HCT116 (cell line): ENCODE results near the gene PSMB5. TPM values are rescaled to one million over a fixed set of nuclear protein-coding genes. Genes with fewer than 3 reads are reported as not detected.

Experiments
- ATAC-seq: fragments of 200-7000 bp; cut with Tn5 transposase; 2 replicates; pipeline ENCODE4 v1.9.1; 2020; ENCODE audit warnings: mild to moderate bottlenecking, moderate library complexity
- BruUV-seq: library from RNA; stranded (reverse); fragments of 400-500 nt; replicated peaks from 2 replicates; lab custom pipeline; 2021; lab: Mats Ljungman, UMichigan
- CTCF ChIA-PET: fragments of 300-600 bp; sonication (Branson Sonifier 250); formaldehyde crosslinking; loops from one replicate; lab custom pipeline; 2021; ENCODE audit warnings: antibody characterized with exemption; lab: Charles Lee
- POLR2A ChIA-PET: fragments of 300-600, 350-600 bp; sonication (Branson Sonifier 250); formaldehyde crosslinking; loops from one replicate; lab custom pipeline; 2021; ENCODE audit warnings: antibody characterized with exemption; lab: Charles Lee
- RAD21 ChIA-PET, 2 experiments: fragments of 300-600 bp; sonication (Branson Sonifier 250); formaldehyde crosslinking; loops; one replicate each; lab custom pipeline; 2023; ENCODE audit warnings: low total read pairs in 2 of 2; ENCODE audit not compliant: uncharacterized antibody in 2 of 2, unreplicated experiment in 2 of 2, low non-redundant PET in 1 of 2; lab: Charles Lee
- DNase-seq: peaks from one replicate; pipeline ENCODE4 v3.0.0-alpha.2; 2010; ENCODE audit warnings: low read depth, low spot score
- H2AFZ ChIP-seq: fragments of 200-600 bp; shearing (Covaris generic), sonication (generic); 2 replicates; pipeline ENCODE4 v1.6.1; 2017; ENCODE audit warnings: low read depth, mixed run types, mixed read lengths, antibody characterized with exemption, low read length; ENCODE audit not compliant: poor library complexity, severe bottlenecking
- H3K27ac ChIP-seq: 2 replicates; pipeline ENCODE4 v1.5.1; 2012; ENCODE audit warnings: low read depth, low read length
- H3K27me3 ChIP-seq: fragments of 200-600 bp; sonication (generic); 2 replicates; pipeline ENCODE4 v1.6.1; 2016; ENCODE audit warnings: mixed run types, low read length, mixed read lengths; ENCODE audit not compliant: insufficient read depth
- H3K36me3 ChIP-seq, 2 experiments: fragments of 200-500 bp in 1 of 2; fragments of 200-600 bp in 1 of 2; sonication (Bioruptor generic) in 1 of 2; sonication (generic) in 1 of 2; 2 replicates each; pipeline versions ENCODE4 v1.5.1 to v1.6.1; 2014 to 2016; ENCODE audit warnings: low read length in 2 of 2, inconsistent platforms in 1 of 2, mixed read lengths in 1 of 2, mixed run types in 1 of 2; ENCODE audit not compliant: insufficient read depth in 2 of 2, control insufficient read depth in 1 of 2
- H3K4me1 ChIP-seq, 2 experiments: fragments of 200-600 bp in 1 of 2; sonication (generic) in 1 of 2; 2 replicates each; pipeline versions ENCODE4 v1.5.1 to v1.6.1; 2012 to 2017; ENCODE audit warnings: low read length in 2 of 2, inconsistent platforms in 1 of 2, mild to moderate bottlenecking in 1 of 2, mixed read lengths in 1 of 2, mixed run types in 1 of 2, moderate library complexity in 1 of 2; ENCODE audit not compliant: insufficient read depth in 2 of 2, control insufficient read depth in 1 of 2
- H3K4me2 ChIP-seq: fragments of 200-600 bp; sonication (generic); 2 replicates; pipeline ENCODE4 v1.6.1; 2017; ENCODE audit warnings: mixed run types, low read length, mixed read lengths
- H3K4me3 ChIP-seq, 2 experiments: fragments of 200-600 bp in 1 of 2; sonication (generic) in 1 of 2; replicated peaks in 1 of 2; 2 replicates each; pipeline ENCODE4 v1.5.1; 2011 to 2016; ENCODE audit warnings: low read length in 2 of 2, control low read depth in 1 of 2, low read depth in 1 of 2, mild to moderate bottlenecking in 1 of 2, mixed read lengths in 1 of 2, mixed run types in 1 of 2
- H3K79me2 ChIP-seq: fragments of 200-600 bp; sonication (generic); 2 replicates; pipeline ENCODE4 v1.6.1; 2017; ENCODE audit warnings: mild to moderate bottlenecking, mixed run types, low read length, moderate library complexity, mixed read lengths; ENCODE audit not compliant: insufficient read depth
- H3K9ac ChIP-seq: fragments of 200-600 bp; sonication (generic); 2 replicates; pipeline ENCODE4 v1.6.1; 2016; ENCODE audit warnings: low read length, mixed read lengths
- H3K9me2 ChIP-seq: fragments of 200-600 bp; sonication (generic), shearing (Covaris generic); 2 replicates; pipeline ENCODE4 v1.6.1; 2017; ENCODE audit warnings: mixed run types, mild to moderate bottlenecking, moderate library complexity; ENCODE audit not compliant: insufficient read depth
- H3K9me3 ChIP-seq, 2 experiments: fragments of 200-500 bp in 1 of 2; fragments of 200-600 bp in 1 of 2; sonication (Bioruptor generic) in 1 of 2; sonication (generic) in 1 of 2; 2 replicates each; pipeline ENCODE4 v1.6.1; 2014 to 2017; ENCODE audit warnings: low read length in 2 of 2, mixed read lengths in 2 of 2, inconsistent platforms in 1 of 2, low read depth in 1 of 2, mild to moderate bottlenecking in 1 of 2, mixed run types in 1 of 2, moderate library complexity in 1 of 2; ENCODE audit not compliant: control insufficient read depth in 1 of 2, insufficient read depth in 1 of 2
- H4K20me1 ChIP-seq: fragments of 200-600 bp; sonication (generic), shearing (Covaris generic); 2 replicates; pipeline ENCODE4 v1.6.1; 2017; ENCODE audit warnings: mixed run types, mild to moderate bottlenecking, moderate library complexity; ENCODE audit not compliant: insufficient read depth
- CBX3 ChIP-seq: IDR thresholded peaks from 2 replicates; pipeline ENCODE4 v1.6.1; 2012; ENCODE audit warnings: low read depth
- CEBPB ChIP-seq: IDR thresholded peaks from 2 replicates; pipeline ENCODE4 v1.6.1; 2012; ENCODE audit warnings: low read depth
- EGR1 ChIP-seq: IDR thresholded peaks from 2 replicates; pipeline ENCODE4 v1.6.1; 2012; ENCODE audit warnings: low read depth
- EZH2 ChIP-seq: fragments of 200-600 bp; sonication (generic); IDR thresholded peaks from 2 replicates; pipeline ENCODE4 v1.6.1; 2017; ENCODE audit warnings: antibody characterized with exemption, mixed run types
- EZH2phosphoT487 ChIP-seq: fragments of 200-600 bp; IDR thresholded peaks from 2 replicates; pipeline ENCODE4 v1.6.1; 2018; ENCODE audit warnings: antibody characterized with exemption, borderline replicate concordance
- FOSL1 ChIP-seq: IDR thresholded peaks from 2 replicates; pipeline ENCODE4 v1.6.1; 2012; ENCODE audit warnings: low read depth
- SIN3A ChIP-seq: IDR thresholded peaks from 2 replicates; pipeline ENCODE4 v1.6.1; 2012; ENCODE audit warnings: low read depth
- SP1 ChIP-seq: IDR thresholded peaks from 2 replicates; pipeline ENCODE4 v1.6.1; 2012; ENCODE audit warnings: low read depth
- SRF ChIP-seq: IDR thresholded peaks from 2 replicates; pipeline ENCODE4 v1.6.1; 2012; ENCODE audit warnings: low read depth
- TCF7L2 ChIP-seq: IDR thresholded peaks from 2 replicates; pipeline ENCODE4 v1.7.0; 2011; ENCODE audit warnings: borderline replicate concordance, inconsistent platforms; ENCODE audit not compliant: insufficient read depth, insufficient read length; ENCODE audit errors: extremely low read depth
- YY1 ChIP-seq: IDR thresholded peaks from 2 replicates; pipeline ENCODE4 v1.6.1; 2011; ENCODE audit warnings: low read length, low read depth, moderate library complexity, mild to moderate bottlenecking; ENCODE audit not compliant: insufficient replicate concordance; ENCODE audit errors: extremely low read depth
- ZFX ChIP-seq: fragments of 450-650 bp; IDR thresholded peaks from 2 replicates; pipeline ENCODE4 v1.6.1; 2017
- ZNF274 ChIP-seq: fragments of 200-500 bp; sonication (Bioruptor generic); IDR thresholded peaks from 2 replicates; pipeline ENCODE4 v1.6.1; 2014; ENCODE audit warnings: mild to moderate bottlenecking, low read depth, low read length, inconsistent platforms
- intact Hi-C: fragments of 100-400 bp; cut with micrococcal nuclease; formaldehyde crosslinking; loops from 2 replicates; pipeline ENCODE4 v1.10.0; 2022
- total RNA-seq: library from RNA; stranded (reverse); gene quantifications from one replicate; pipeline ENCODE4 v1.2.1, GENCODE V29; 2021; ENCODE audit not compliant: unreplicated experiment
- TF ChIP-seq, protein P1 (sequence below): IDR thresholded peaks from 2 replicates; pipeline ENCODE4 v1.6.1; 2012
- TF ChIP-seq, protein P2 (sequence below): IDR thresholded peaks from 2 replicates; pipeline ENCODE4 v1.6.1; 2012; ENCODE audit warnings: low read depth
- TF ChIP-seq, protein P3 (sequence below): IDR thresholded peaks from 2 replicates; pipeline ENCODE4 v1.6.1; 2012

Gene PSMB5
- total RNA-seq, 1 experiment from 2014 or later: 212 TPM

DNA sequence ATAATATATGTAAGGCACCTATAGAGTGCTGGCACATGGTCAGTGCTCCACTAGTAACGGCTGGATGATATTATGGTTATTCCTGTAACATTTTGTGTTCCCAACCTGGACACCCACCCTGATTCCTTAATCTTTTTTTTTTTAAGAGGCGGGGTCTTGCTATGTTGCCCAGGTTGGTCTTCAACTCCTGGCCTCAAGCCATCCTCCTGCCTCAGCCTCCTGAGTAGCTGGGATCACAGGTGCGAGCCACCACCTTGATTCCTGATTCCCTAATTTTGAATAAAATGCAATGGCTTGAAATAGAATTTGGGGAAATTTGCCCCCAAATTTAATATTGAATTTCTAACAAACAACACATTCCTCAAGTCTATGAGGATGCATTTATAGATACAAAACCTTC lies 32.1 kb downstream of the PSMB5 start:
- Histone ChIP-seq H3K9ac (no peak overlapping the region), H3K4me3 (no peak overlapping the region), H4K20me1 (no peaks in the 10 kb centered on the region), H3K27me3 (no peaks in the 10 kb centered on the region), H3K4me1 (peaks cover 11 to 30% of the 10 kb centered on the region in 2 experiments), H3K9me3 (no peaks in the 10 kb centered on the region), H3K9me2 (no peaks in the 10 kb centered on the region), H3K36me3 (no peaks in the 10 kb centered on the region), H3K79me2 (no peaks in the 10 kb centered on the region), H3K27ac (no peak overlapping the region)
- DNase-seq: no peak
- ChIA-PET RAD21 (no interaction called here), POLR2A (no interaction called here)
- ATAC-seq: no peak
- no TSS peak for BruUV-seq
- intact Hi-C loops: no loop called here
- TF ChIP-seq CBX3: no peak
- TF ChIP-seq, all 23 proteins: peak for 0
- CTCF ChIA-PET: interaction anchor here (2.5 kb wide), 1 partner anchor 16 kb away, joined by 10 read pairs; no protein-coding TSS in a partner anchor
- H2AFZ ChIP-seq: no peak overlapping the region
- H3K4me2 ChIP-seq: no peak overlapping the region

GRCh38 chr14:23000860-23001259 lies 33.8 kb downstream of the PSMB5 start:
- no TSS peak for BruUV-seq

More at GRCh38 chr14:23000860-23001259, 33.8 kb downstream of the PSMB5 start:
- no peak overlapping the region for H3K4me2 ChIP-seq
- TF ChIP-seq, protein P1, sequence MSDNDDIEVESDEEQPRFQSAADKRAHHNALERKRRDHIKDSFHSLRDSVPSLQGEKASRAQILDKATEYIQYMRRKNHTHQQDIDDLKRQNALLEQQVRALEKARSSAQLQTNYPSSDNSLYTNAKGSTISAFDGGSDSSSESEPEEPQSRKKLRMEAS: no peak
- TF ChIP-seq, protein P2, sequence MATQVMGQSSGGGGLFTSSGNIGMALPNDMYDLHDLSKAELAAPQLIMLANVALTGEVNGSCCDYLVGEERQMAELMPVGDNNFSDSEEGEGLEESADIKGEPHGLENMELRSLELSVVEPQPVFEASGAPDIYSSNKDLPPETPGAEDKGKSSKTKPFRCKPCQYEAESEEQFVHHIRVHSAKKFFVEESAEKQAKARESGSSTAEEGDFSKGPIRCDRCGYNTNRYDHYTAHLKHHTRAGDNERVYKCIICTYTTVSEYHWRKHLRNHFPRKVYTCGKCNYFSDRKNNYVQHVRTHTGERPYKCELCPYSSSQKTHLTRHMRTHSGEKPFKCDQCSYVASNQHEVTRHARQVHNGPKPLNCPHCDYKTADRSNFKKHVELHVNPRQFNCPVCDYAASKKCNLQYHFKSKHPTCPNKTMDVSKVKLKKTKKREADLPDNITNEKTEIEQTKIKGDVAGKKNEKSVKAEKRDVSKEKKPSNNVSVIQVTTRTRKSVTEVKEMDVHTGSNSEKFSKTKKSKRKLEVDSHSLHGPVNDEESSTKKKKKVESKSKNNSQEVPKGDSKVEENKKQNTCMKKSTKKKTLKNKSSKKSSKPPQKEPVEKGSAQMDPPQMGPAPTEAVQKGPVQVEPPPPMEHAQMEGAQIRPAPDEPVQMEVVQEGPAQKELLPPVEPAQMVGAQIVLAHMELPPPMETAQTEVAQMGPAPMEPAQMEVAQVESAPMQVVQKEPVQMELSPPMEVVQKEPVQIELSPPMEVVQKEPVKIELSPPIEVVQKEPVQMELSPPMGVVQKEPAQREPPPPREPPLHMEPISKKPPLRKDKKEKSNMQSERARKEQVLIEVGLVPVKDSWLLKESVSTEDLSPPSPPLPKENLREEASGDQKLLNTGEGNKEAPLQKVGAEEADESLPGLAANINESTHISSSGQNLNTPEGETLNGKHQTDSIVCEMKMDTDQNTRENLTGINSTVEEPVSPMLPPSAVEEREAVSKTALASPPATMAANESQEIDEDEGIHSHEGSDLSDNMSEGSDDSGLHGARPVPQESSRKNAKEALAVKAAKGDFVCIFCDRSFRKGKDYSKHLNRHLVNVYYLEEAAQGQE: no peak
- TF ChIP-seq CEBPB: no peak
- TF ChIP-seq SIN3A: no peak
- no peak for TF ChIP-seq TCF7L2
- no peak for TF ChIP-seq EZH2phosphoT487
- TF ChIP-seq EZH2: no peak
- TF ChIP-seq, protein P3, sequence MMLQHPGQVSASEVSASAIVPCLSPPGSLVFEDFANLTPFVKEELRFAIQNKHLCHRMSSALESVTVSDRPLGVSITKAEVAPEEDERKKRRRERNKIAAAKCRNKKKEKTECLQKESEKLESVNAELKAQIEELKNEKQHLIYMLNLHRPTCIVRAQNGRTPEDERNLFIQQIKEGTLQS: no peak
- no peak for TF ChIP-seq ZNF274
- no peak for TF ChIP-seq YY1
- TF ChIP-seq ZFX: no peak
- TF ChIP-seq FOSL1: no peak
- TF ChIP-seq SP1: no peak
- TF ChIP-seq EGR1: no peak
- no peak for TF ChIP-seq SRF
- no peak for ATAC-seq
- no peaks in the 10 kb centered on the region for H4K20me1 ChIP-seq
- no peaks in the 10 kb centered on the region for H3K79me2 ChIP-seq
- H3K9ac ChIP-seq: no peak overlapping the region
- no peak overlapping the region for H3K4me3 ChIP-seq
- intact Hi-C loops: no loop called here
- POLR2A ChIA-PET: no interaction called here
- H2AFZ ChIP-seq: no peak overlapping the region
- H3K27me3 ChIP-seq: no peaks in the 10 kb centered on the region
- H3K36me3 ChIP-seq: no peaks in the 10 kb centered on the region
- H3K9me2 ChIP-seq: no peaks in the 10 kb centered on the region
- RAD21 ChIA-PET: no interaction called here
- no peak overlapping the region for H3K27ac ChIP-seq
- no peak for DNase-seq
- CTCF ChIA-PET: interaction anchor here (0.8 to 2.5 kb wide), 2 partner anchors 14 to 72 kb away, joined by 3 to 10 read pairs; partner anchors contain the start of gene PRMT5
- H3K9me3 ChIP-seq: no peaks in the 10 kb centered on the region
- H3K4me1 ChIP-seq: peaks cover 2 to 15% of the 10 kb centered on the region in 2 experiments
